SK-N-SH (cell line): ENCODE data around the gene RSPO4. TPM values are rescaled to one million over a fixed set of nuclear protein-coding genes. Genes with fewer than 3 reads are reported as not detected.

ENCODE experiments used
- CTCF ChIA-PET: fragments of 300-600, 350-600 bp; formaldehyde crosslinking; extraction: SDS; loops from one replicate; lab custom pipeline; 2021; lab: Yijun Ruan, JAX
- POLR2A ChIA-PET: fragments of 350-600 bp; sonication (Branson Sonifier 250); formaldehyde crosslinking; extraction: SDS; loops from one replicate; lab custom pipeline; 2020; ENCODE audit warnings: antibody characterized with exemption, inconsistent platforms; lab: Yijun Ruan, JAX
- DNase-seq: peaks from one replicate; pipeline ENCODE4 v3.0.0; 2012
- H2AFZ ChIP-seq: fragments of 200-600 bp; sonication (generic); 2 replicates; pipeline ENCODE4 v1.8.1; 2016; ENCODE audit warnings: antibody characterized with exemption, mild to moderate bottlenecking, low read depth
- H3F3A ChIP-seq: fragments of 200-600 bp; sonication (generic); replicated peaks from 2 replicates; pipeline ENCODE3; 2016; ENCODE audit warnings: antibody characterized with exemption, mild to moderate bottlenecking; ENCODE audit not compliant: insufficient read depth
- H3K27ac ChIP-seq, 2 experiments: fragments of 200-500 bp in 1 of 2; fragments of 200-600 bp in 1 of 2; sonication (Bioruptor generic) in 1 of 2; sonication (generic), shearing (Covaris generic) in 1 of 2; 2 replicates each; pipeline versions ENCODE4 v1.5.1 to v1.6.1; 2014 to 2016; ENCODE audit warnings: low read depth in 2 of 2, inconsistent platforms in 1 of 2, low read length in 1 of 2, mild to moderate bottlenecking in 1 of 2, mixed read lengths in 1 of 2
- H3K27me3 ChIP-seq: fragments of 200-600 bp; sonication (generic), shearing (Covaris generic); 2 replicates; pipeline ENCODE4 v1.6.1; 2016; ENCODE audit warnings: mixed run types; ENCODE audit not compliant: insufficient read depth
- H3K36me3 ChIP-seq, 2 experiments: fragments of 200-500 bp in 1 of 2; fragments of 200-600 bp in 1 of 2; sonication (Bioruptor generic) in 1 of 2; sonication (generic) in 1 of 2; replicated peaks in 1 of 2; 2 replicates each; pipeline versions ENCODE3 to v1.5.1; 2014 to 2016; ENCODE audit warnings: low read length in 1 of 2, mild to moderate bottlenecking in 1 of 2; ENCODE audit not compliant: insufficient read depth in 2 of 2, control insufficient read depth in 1 of 2
- H3K4me1 ChIP-seq, 2 experiments: fragments of 200-500 bp in 1 of 2; fragments of 200-600 bp in 1 of 2; sonication (Bioruptor generic) in 1 of 2; sonication (generic), shearing (Covaris generic) in 1 of 2; 2 replicates each; pipeline versions ENCODE4 v1.5.1 to v1.6.1; 2014 to 2016; ENCODE audit warnings: low read depth in 1 of 2, low read length in 1 of 2, mixed run types in 1 of 2; ENCODE audit not compliant: insufficient read depth in 2 of 2, control insufficient read depth in 1 of 2
- H3K4me2 ChIP-seq: fragments of 200-600 bp; sonication (generic), shearing (Covaris generic); 2 replicates; pipeline ENCODE4 v1.6.1; 2017; ENCODE audit warnings: mixed run types
- H3K4me3 ChIP-seq, 2 experiments: fragments of 200-500 bp in 1 of 2; fragments of 200-600 bp in 1 of 2; sonication (Bioruptor generic) in 1 of 2; sonication (generic), shearing (Covaris generic) in 1 of 2; 2 replicates each; pipeline versions ENCODE4 v1.5.1 to v1.8.1; 2014 to 2016; ENCODE audit warnings: low read depth in 2 of 2, inconsistent platforms in 1 of 2, low read length in 1 of 2, mild to moderate bottlenecking in 1 of 2, mixed read lengths in 1 of 2, moderate library complexity in 1 of 2
- H3K79me2 ChIP-seq: fragments of 200-600 bp; sonication (generic); 2 replicates; pipeline ENCODE4 v1.8.1; 2017; ENCODE audit warnings: mild to moderate bottlenecking; ENCODE audit not compliant: insufficient read depth
- H3K9ac ChIP-seq: fragments of 200-600 bp; sonication (generic); 2 replicates; pipeline ENCODE4 v1.6.1; 2017; ENCODE audit warnings: mixed run types
- H3K9me2 ChIP-seq: fragments of 200-600 bp; sonication (generic); 2 replicates; pipeline ENCODE4 v1.6.1; 2017; ENCODE audit warnings: mixed run types
- H3K9me3 ChIP-seq: fragments of 200-600 bp; sonication (generic); 2 replicates; pipeline ENCODE4 v1.6.1; 2017; ENCODE audit warnings: mixed run types, mild to moderate bottlenecking, moderate library complexity
- H4K20me1 ChIP-seq: fragments of 200-600 bp; sonication (generic); 2 replicates; pipeline ENCODE4 v1.6.1; 2017; ENCODE audit warnings: mild to moderate bottlenecking, mixed run types; ENCODE audit not compliant: insufficient read depth
- ELF1 ChIP-seq: IDR thresholded peaks from 2 replicates; pipeline ENCODE4 v1.4.0; 2012
- EZH2phosphoT487 ChIP-seq: fragments of 200-600 bp; sonication (generic); IDR thresholded peaks from 2 replicates; pipeline ENCODE4 v1.6.1; 2017; ENCODE audit warnings: low read depth, mixed run types, mild to moderate bottlenecking, antibody characterized with exemption, moderate library complexity, borderline replicate concordance
- FOXJ3 ChIP-seq: sonication (generic); formaldehyde crosslinking; IDR thresholded peaks from 2 replicates; pipeline ENCODE4 v1.5.1; 2020; ENCODE audit warnings: mild to moderate bottlenecking, missing genetic modification reagents
- GABPA ChIP-seq: IDR thresholded peaks from 2 replicates; pipeline ENCODE4 v1.4.0; 2012; ENCODE audit warnings: low read depth, mild to moderate bottlenecking
- JUND ChIP-seq: IDR thresholded peaks from 2 replicates; pipeline ENCODE4 v1.4.0; 2012
- NFIC ChIP-seq: IDR thresholded peaks from 2 replicates; pipeline ENCODE4 v1.4.0; 2012; ENCODE audit warnings: borderline replicate concordance
- PBX3 ChIP-seq: IDR thresholded peaks from 2 replicates; pipeline ENCODE4; 2012
- POLR2AphosphoS5 ChIP-seq: IDR thresholded peaks from 2 replicates; pipeline ENCODE4 v1.6.1; 2012; ENCODE audit warnings: low read depth, low read length
- RAD21 ChIP-seq: IDR thresholded peaks from 2 replicates; pipeline ENCODE4 v1.6.1; 2012; ENCODE audit warnings: mild to moderate bottlenecking, low read length
- RCOR1 ChIP-seq: fragments of 150-350 bp; IDR thresholded peaks from 2 replicates; pipeline ENCODE4 v1.6.1; 2017; ENCODE audit warnings: antibody characterized with exemption, low read length
- RXRA ChIP-seq: IDR thresholded peaks from 2 replicates; pipeline ENCODE4 v1.4.0; 2012; ENCODE audit warnings: low read depth, mild to moderate bottlenecking, borderline replicate concordance
- SMC3 ChIP-seq: IDR thresholded peaks from 2 replicates; pipeline ENCODE4 v1.6.1; 2012; ENCODE audit warnings: low read depth, low read length, improper control_type of control experiment
- TAF1 ChIP-seq: IDR thresholded peaks from 2 replicates; pipeline ENCODE4 v1.6.1; 2012; ENCODE audit warnings: low read depth, mild to moderate bottlenecking, low read length, moderate library complexity, borderline replicate concordance
- USF2 ChIP-seq: fragments of 150-350 bp; IDR thresholded peaks from 2 replicates; pipeline ENCODE4 v1.6.1; 2017; ENCODE audit warnings: antibody characterized with exemption, low read length, low read depth, borderline replicate concordance
- YY1 ChIP-seq: IDR thresholded peaks from 2 replicates; pipeline ENCODE4 v1.4.0; 2012; ENCODE audit warnings: low read depth, mild to moderate bottlenecking
- WGBS: methylation state at CpG from one replicate; pipeline ENCODE4 v1.1.6; 2017; ENCODE audit warnings: low lambda C conversion rate; 5-methylcytosine and 5-hydroxymethylcytosine counted together
- polyA plus RNA-seq, 3 experiments: library from polyadenylated mRNA; depleted of rRNA; stranded (reverse); fragments of >200 nt; gene quantifications; 2 replicates each; pipeline ENCODE4 v1.2.3, GENCODE V29; 2012
- TF ChIP-seq, protein P1 (sequence below): fragments of 200-600 bp; sonication (generic); IDR thresholded peaks from 2 replicates; pipeline ENCODE4 v1.6.1; 2017; ENCODE audit warnings: antibody characterized with exemption, mild to moderate bottlenecking, moderate library complexity
- TF ChIP-seq, protein P2 (sequence below): IDR thresholded peaks from 2 replicates; pipeline ENCODE4 v1.6.1; 2012; ENCODE audit warnings: mild to moderate bottlenecking, low read depth, low read length, moderate library complexity

Gene RSPO4
- polyA plus RNA-seq, 1 of the 3 experiments (the other 2 are of a cell fraction): not detected

DNA sequence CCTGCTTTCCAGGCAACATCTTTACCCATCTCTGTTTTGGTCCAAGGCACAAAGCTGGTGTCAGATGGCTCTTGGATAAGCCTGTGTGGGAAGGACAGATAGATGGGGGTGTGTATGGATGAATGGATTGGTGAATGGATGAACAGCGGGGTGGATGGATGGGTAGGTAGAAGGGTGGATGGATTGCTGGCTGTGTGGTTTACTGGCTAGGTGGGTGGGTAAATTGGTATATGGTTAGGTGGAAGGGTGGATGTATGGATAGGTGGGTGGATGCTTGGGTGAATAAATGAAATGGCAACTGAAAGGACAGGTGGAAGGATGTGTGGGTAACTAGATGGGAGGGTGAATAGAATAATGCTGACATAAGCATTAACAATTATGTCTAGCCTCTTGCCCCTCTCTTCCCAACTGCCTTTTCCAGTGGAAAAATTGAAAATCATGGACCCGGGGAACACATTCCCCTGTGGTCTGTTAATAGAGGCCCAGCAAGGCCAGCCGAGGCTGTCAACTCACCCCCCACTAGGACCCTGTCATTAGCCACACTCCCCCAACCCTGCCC lies 43.8 kb upstream of the RSPO4 start:
- H3K9ac ChIP-seq: no peak overlapping the region
- WGBS: 36% methylated on average over 3 of the region's 3 CpGs
- no peaks in the 10 kb centered on the region for H3K27me3 ChIP-seq
- no peak overlapping the region for H3K4me2 ChIP-seq
- H3K27ac ChIP-seq: no peak overlapping the region
- no peak overlapping the region for H2AFZ ChIP-seq
- no peaks in the 10 kb centered on the region for H3K9me3 ChIP-seq
- no peaks in the 10 kb centered on the region for H4K20me1 ChIP-seq
- no peaks in the 10 kb centered on the region for H3K4me1 ChIP-seq
- no peaks in the 10 kb centered on the region for H3K36me3 ChIP-seq
- CTCF ChIA-PET: interaction anchor here (0.7 to 1.5 kb wide), 2 partner anchors 28 to 62 kb away, joined by 3 read pairs; no protein-coding TSS in a partner anchor
- POLR2A ChIA-PET: no interaction called here
- H3F3A ChIP-seq: no peaks in the 10 kb centered on the region
- no peak overlapping the region for H3K4me3 ChIP-seq
- no peaks in the 10 kb centered on the region for H3K9me2 ChIP-seq
- H3K79me2 ChIP-seq: no peaks in the 10 kb centered on the region
- DNase-seq: no peak
- no peak for TF ChIP-seq RAD21
- no peak for TF ChIP-seq RCOR1
- TF ChIP-seq JUND: no peak
- TF ChIP-seq POLR2AphosphoS5: no peak
- TF ChIP-seq FOXJ3 (CRISPR knock-in tag): no peak
- TF ChIP-seq ELF1: no peak
- TF ChIP-seq RXRA: no peak
- no peak for TF ChIP-seq USF2
- no peak for TF ChIP-seq NFIC
- no peak for TF ChIP-seq GABPA
- TF ChIP-seq SMC3: no peak
- TF ChIP-seq, protein P1, sequence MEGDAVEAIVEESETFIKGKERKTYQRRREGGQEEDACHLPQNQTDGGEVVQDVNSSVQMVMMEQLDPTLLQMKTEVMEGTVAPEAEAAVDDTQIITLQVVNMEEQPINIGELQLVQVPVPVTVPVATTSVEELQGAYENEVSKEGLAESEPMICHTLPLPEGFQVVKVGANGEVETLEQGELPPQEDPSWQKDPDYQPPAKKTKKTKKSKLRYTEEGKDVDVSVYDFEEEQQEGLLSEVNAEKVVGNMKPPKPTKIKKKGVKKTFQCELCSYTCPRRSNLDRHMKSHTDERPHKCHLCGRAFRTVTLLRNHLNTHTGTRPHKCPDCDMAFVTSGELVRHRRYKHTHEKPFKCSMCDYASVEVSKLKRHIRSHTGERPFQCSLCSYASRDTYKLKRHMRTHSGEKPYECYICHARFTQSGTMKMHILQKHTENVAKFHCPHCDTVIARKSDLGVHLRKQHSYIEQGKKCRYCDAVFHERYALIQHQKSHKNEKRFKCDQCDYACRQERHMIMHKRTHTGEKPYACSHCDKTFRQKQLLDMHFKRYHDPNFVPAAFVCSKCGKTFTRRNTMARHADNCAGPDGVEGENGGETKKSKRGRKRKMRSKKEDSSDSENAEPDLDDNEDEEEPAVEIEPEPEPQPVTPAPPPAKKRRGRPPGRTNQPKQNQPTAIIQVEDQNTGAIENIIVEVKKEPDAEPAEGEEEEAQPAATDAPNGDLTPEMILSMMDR: no peak
- no peak for TF ChIP-seq PBX3
- no peak for TF ChIP-seq YY1
- TF ChIP-seq TAF1: no peak
- TF ChIP-seq, protein P2, sequence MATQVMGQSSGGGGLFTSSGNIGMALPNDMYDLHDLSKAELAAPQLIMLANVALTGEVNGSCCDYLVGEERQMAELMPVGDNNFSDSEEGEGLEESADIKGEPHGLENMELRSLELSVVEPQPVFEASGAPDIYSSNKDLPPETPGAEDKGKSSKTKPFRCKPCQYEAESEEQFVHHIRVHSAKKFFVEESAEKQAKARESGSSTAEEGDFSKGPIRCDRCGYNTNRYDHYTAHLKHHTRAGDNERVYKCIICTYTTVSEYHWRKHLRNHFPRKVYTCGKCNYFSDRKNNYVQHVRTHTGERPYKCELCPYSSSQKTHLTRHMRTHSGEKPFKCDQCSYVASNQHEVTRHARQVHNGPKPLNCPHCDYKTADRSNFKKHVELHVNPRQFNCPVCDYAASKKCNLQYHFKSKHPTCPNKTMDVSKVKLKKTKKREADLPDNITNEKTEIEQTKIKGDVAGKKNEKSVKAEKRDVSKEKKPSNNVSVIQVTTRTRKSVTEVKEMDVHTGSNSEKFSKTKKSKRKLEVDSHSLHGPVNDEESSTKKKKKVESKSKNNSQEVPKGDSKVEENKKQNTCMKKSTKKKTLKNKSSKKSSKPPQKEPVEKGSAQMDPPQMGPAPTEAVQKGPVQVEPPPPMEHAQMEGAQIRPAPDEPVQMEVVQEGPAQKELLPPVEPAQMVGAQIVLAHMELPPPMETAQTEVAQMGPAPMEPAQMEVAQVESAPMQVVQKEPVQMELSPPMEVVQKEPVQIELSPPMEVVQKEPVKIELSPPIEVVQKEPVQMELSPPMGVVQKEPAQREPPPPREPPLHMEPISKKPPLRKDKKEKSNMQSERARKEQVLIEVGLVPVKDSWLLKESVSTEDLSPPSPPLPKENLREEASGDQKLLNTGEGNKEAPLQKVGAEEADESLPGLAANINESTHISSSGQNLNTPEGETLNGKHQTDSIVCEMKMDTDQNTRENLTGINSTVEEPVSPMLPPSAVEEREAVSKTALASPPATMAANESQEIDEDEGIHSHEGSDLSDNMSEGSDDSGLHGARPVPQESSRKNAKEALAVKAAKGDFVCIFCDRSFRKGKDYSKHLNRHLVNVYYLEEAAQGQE: no peak
- TF ChIP-seq EZH2phosphoT487: no peak
- TF ChIP-seq, all 33 proteins: peak for 0
